Esophagus squamous epithelium (tissue), 5 donors: ENCODE measurements around the gene YES1. TPM values are rescaled to one million over a fixed set of nuclear protein-coding genes. Genes with fewer than 3 reads are reported as not detected.

Source experiments
- DNase-seq: peaks from one replicate; lab custom pipeline; 2025; lab: John Stamatoyannopoulos, UW
- H3K27ac ChIP-seq, 4 donors: fragments of 200-600 bp; sonication (generic); one replicate each; pipeline ENCODE4 v1.5.1; 2016 to 2019; ENCODE audit warnings: mild to moderate bottlenecking in 1 of 4
- H3K27me3 ChIP-seq, 4 donors: fragments of 200-600 bp; sonication (generic); 1 replicate in 3 of 4; 2 replicates in 1 of 4; pipeline versions ENCODE4 v1.5.1 to v1.6.0; 2017 to 2021; ENCODE audit warnings: antibody characterized with exemption in 1 of 4
- H3K36me3 ChIP-seq, 3 donors: fragments of 200-600 bp; sonication (generic); one replicate each; pipeline ENCODE4 v1.5.1; 2016 to 2019
- H3K4me1 ChIP-seq, 3 donors: fragments of 200-600 bp; sonication (generic); one replicate each; pipeline ENCODE4 v1.5.1; 2017 to 2019
- H3K4me3 ChIP-seq, 4 donors: fragments of 200-600 bp; sonication (generic); 1 replicate in 3 of 4; 2 replicates in 1 of 4; pipeline ENCODE4 v1.5.1; 2016 to 2019; ENCODE audit warnings: mild to moderate bottlenecking in 2 of 4, moderate library complexity in 1 of 4
- H3K9me3 ChIP-seq, 3 donors: fragments of 200-600 bp; sonication (generic); one replicate each; pipeline ENCODE4 v1.5.1; 2016 to 2019
- POLR2A ChIP-seq, 4 donors: fragments of 450-650 bp; IDR thresholded peaks; one replicate each; pipeline ENCODE4 v1.6.1; 2017; ENCODE audit warnings: antibody characterized with exemption in 4 of 4, mild to moderate bottlenecking in 4 of 4, moderate library complexity in 3 of 4
- WGBS, 2 donors: methylation state at CpG; one replicate each; pipeline ENCODE4 v1.1.5; 2018; 5-methylcytosine and 5-hydroxymethylcytosine counted together
- intact Hi-C: fragments of 100-400 bp; cut with DNase I; formaldehyde crosslinking; loops from one replicate; pipeline ENCODE4 v1.15.0; 2022
- total RNA-seq, 4 donors: library from RNA; depleted of rRNA; stranded (reverse); fragments of >200 nt; gene quantifications; one replicate each; pipeline ENCODE4 v1.1.0, GENCODE V29; 2016
- TF ChIP-seq, protein P1 (sequence below), 6 experiments: fragments of 450-650 bp in 4 of 6; fragments of 200-600 bp in 2 of 6; sonication (generic) in 2 of 6; IDR thresholded peaks; one replicate each; pipeline ENCODE4 v1.5.1; 2016 to 2019; ENCODE audit warnings: antibody characterized with exemption in 6 of 6, mild to moderate bottlenecking in 4 of 6, moderate library complexity in 4 of 6
- donor health status: DM: yes; HTN: yes; CAD: no.

Gene YES1
- total RNA-seq, 4 donors from 2014 or later: 105 to 143 (median 125) TPM

DNA sequence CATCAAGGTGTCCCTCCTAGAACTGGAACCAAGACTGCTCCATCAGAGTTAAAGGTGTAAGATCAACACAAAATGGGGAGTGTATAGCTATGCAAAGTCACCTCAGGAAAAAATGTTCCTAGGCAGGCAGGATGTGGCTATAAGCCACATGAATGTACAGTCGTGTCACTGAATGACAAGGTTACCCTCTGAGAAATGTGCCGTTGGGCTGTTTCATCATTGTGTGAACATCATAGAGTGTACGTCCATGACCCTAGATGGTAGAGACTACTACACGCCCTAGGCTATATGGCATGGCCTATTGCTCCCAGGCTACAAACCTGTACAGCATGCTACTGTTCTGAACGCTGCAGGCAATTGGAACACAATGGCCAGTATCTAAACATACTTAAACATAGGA lies 130.1 kb downstream of the YES1 start:
- Histone ChIP-seq H3K27me3 (no peaks in the 10 kb centered on the region), H3K9me3 (no peaks in the 10 kb centered on the region), H3K36me3 (peaks cover 16 to 99% (median 19%) of the 10 kb centered on the region in 3 donors), H3K4me3 (no peak overlapping the region), H3K4me1 (no peaks in the 10 kb centered on the region), H3K27ac (no peak overlapping the region)
- no peak for DNase-seq
- intact Hi-C loops: no loop called here
- TF ChIP-seq, protein P1, sequence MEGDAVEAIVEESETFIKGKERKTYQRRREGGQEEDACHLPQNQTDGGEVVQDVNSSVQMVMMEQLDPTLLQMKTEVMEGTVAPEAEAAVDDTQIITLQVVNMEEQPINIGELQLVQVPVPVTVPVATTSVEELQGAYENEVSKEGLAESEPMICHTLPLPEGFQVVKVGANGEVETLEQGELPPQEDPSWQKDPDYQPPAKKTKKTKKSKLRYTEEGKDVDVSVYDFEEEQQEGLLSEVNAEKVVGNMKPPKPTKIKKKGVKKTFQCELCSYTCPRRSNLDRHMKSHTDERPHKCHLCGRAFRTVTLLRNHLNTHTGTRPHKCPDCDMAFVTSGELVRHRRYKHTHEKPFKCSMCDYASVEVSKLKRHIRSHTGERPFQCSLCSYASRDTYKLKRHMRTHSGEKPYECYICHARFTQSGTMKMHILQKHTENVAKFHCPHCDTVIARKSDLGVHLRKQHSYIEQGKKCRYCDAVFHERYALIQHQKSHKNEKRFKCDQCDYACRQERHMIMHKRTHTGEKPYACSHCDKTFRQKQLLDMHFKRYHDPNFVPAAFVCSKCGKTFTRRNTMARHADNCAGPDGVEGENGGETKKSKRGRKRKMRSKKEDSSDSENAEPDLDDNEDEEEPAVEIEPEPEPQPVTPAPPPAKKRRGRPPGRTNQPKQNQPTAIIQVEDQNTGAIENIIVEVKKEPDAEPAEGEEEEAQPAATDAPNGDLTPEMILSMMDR (IDR thresholded peaks at IDR 0.05): no peak
- TF ChIP-seq POLR2A (IDR thresholded peaks at IDR 0.05): no peak
- WGBS, 2 donors: 72 to 80% methylated on average over 5 of the region's 5 CpGs

DNA sequence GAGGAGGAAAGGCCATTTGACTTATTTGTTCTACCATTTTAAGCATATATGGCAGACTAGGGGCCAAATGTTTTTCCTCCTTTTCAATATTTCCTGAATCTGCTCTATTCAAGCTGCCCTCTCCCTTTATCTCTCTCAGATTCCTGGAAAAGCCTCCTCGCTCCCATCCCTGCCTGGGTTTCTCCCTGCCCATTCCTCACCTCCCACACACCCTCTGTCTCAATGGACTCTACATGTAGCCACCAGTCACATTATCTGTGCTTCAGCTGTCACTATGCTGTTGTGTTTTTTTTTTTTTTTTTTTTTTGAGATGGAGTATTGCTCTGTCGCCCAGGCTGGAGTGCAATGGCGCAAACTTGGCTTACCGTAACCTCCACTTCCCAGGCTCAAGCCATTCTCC lies 131.7 kb downstream of the YES1 start:
- no peak overlapping the region for H3K4me3 ChIP-seq
- no peaks in the 10 kb centered on the region for H3K9me3 ChIP-seq
- peaks cover 16 to 99% (median 19%) of the 10 kb centered on the region in 3 donors for H3K36me3 ChIP-seq
- no peaks in the 10 kb centered on the region for H3K4me1 ChIP-seq
- 95 to 97% methylated on average over 4 of the region's 4 CpGs for WGBS, 2 donors
- TF ChIP-seq, protein P1 (IDR thresholded peaks at IDR 0.05): no peak
- no peak for TF ChIP-seq POLR2A (IDR thresholded peaks at IDR 0.05)
- intact Hi-C loops: no loop called here
- no peak overlapping the region for H3K27ac ChIP-seq
- DNase-seq: no peak
- H3K27me3 ChIP-seq: no peaks in the 10 kb centered on the region

DNA sequence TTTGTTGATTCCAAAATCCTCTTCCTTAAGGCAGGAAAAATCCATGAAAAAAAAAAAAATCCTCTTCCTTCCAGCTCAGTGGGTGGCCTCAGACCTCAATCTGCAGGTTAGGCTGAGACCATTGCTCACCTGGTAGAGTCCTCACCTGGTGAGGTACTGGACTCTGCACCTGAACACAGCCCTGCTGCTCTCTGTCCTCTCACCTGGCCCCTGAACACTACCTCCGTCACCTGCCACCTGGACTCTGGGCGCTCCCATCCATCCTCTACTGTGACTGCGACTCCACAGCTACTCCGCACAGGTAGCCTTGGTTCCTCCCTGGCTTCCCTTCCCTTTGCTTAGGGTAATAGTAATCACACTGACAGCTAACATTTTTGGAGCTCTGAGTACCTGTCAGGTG lies 132.5 kb downstream of the YES1 start:
- Histone ChIP-seq H3K27me3 (no peaks in the 10 kb centered on the region), H3K9me3 (no peaks in the 10 kb centered on the region), H3K36me3 (peaks cover 16 to 99% (median 19%) of the 10 kb centered on the region in 3 donors), H3K27ac (no peak overlapping the region), H3K4me1 (no peaks in the 10 kb centered on the region), H3K4me3 (no peak overlapping the region)
- TF ChIP-seq, protein P1 (IDR thresholded peaks at IDR 0.05): no peak
- TF ChIP-seq POLR2A (IDR thresholded peaks at IDR 0.05): no peak
- 96 to 100% methylated on average over 4 of the region's 4 CpGs for WGBS, 2 donors
- intact Hi-C loops: no loop called here
- DNase-seq: no peak

DNA sequence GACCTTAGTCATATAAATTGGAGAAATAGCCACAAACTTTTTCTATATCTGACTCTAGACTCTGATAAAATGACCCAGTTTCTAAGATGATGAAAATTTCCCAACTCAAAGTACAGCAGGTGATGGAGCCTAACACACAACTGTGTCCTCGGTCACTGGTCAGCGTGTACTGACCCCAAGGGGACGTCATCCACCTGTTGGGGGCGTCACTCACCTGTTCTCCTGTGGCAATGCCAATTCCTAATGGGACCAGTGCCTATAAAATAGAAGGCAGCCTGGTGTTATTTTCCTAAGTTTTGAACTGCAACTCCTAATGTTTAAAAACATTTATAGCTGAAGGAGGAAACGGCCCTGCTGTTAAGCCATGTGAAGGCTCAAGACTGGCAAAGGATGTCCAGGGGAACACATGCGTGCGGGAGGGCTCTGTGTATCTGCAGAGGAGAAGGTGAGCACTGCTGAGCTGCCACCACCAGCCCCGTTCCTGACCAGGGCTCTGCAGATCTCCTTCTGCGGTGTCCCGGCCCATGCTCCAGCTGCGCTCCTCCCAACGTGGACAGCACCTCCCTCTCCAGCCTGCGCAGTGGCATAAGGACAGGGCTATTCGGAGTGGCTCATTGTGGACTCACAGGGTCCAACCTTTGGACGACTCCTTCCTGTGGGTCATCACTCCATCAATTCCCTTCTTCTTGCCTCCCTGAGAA lies 133.4 kb downstream of the YES1 start:
- H3K9me3 ChIP-seq: no peaks in the 10 kb centered on the region
- intact Hi-C loops: no loop called here
- TF ChIP-seq POLR2A (IDR thresholded peaks at IDR 0.05): no peak
- TF ChIP-seq, protein P1 (IDR thresholded peaks at IDR 0.05): no peak
- no peaks in the 10 kb centered on the region for H3K4me1 ChIP-seq
- no peaks in the 10 kb centered on the region for H3K27me3 ChIP-seq
- no peak for DNase-seq
- H3K4me3 ChIP-seq: no peak overlapping the region
- no peak overlapping the region for H3K27ac ChIP-seq
- H3K36me3 ChIP-seq: peaks cover 16 to 99% (median 19%) of the 10 kb centered on the region in 3 donors
- 87 to 94% methylated on average over 11 of the region's 15 CpGs for whole genome bisulfite sequencing, 2 donors

DNA sequence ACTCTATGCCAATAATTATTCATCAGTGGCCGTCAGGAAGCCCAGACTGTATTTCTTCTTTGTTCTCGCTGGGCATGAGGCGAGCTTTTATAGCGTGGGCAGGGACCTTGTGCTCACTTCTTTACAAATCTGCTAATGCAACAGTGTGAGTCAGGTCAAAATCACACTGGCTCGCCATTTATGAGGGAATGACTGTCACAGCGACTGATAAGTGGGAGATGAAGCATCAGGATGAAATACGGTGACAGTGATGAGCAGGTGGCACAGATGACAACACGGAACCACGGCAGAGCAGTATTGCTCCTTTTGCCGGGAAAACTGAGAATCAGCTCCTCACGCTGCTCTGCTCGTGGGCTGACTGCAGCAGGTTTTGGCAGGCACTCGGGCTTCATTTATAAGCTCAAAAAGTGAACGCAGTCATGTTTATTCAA lies 134.1 kb downstream of the YES1 start:
- TF ChIP-seq POLR2A (IDR thresholded peaks at IDR 0.05): no peak
- TF ChIP-seq, protein P1 (IDR thresholded peaks at IDR 0.05): no peak

More for the DNA sequence above, 134.1 kb downstream of the YES1 start:
- WGBS, 2 donors: 75 to 82% methylated on average over 11 to 12 of the region's 14 CpGs
- Histone ChIP-seq H3K4me1 (no peaks in the 10 kb centered on the region), H3K9me3 (no peaks in the 10 kb centered on the region), H3K4me3 (no peak overlapping the region), H3K36me3 (peaks cover 16 to 99% (median 19%) of the 10 kb centered on the region in 3 donors), H3K27me3 (no peaks in the 10 kb centered on the region), H3K27ac (no peak overlapping the region)
- DNase-seq: no peak
- intact Hi-C loops: no loop called here
